H1 (cell line): ENCODE measurements around the gene DLG1. TPM values are rescaled to one million over a fixed set of nuclear protein-coding genes. Genes with fewer than 3 reads are reported as not detected.

Source experiments
- CTCF ChIA-PET: fragments of 300-600 bp; sonication (Branson Sonifier 250); formaldehyde crosslinking; loops from one replicate; lab custom pipeline; 2021; ENCODE audit not compliant: partially characterized antibody; lab: Charles Lee
- POLR2A ChIA-PET: fragments of 300-600 bp; sonication (Branson Sonifier 250); formaldehyde crosslinking; loops from one replicate; lab custom pipeline; 2021; ENCODE audit warnings: inconsistent platforms; ENCODE audit not compliant: partially characterized antibody; lab: Charles Lee
- DNase-seq, 2 experiments: peaks; one replicate each; pipeline versions ENCODE4 v3.0.0 to v3.0.0-alpha.2; 2010 to 2022; ENCODE audit warnings: low spot score in 2 of 2, low read depth in 1 of 2, mixed read lengths in 1 of 2
- FAIRE-seq: peaks from 2 replicates; lab custom pipeline; 2011; peaks lifted over from hg19 to GRCh38; lab: Jason Lieb, UNC
- H2AFZ ChIP-seq: 2 replicates; pipeline ENCODE4 v1.8.1; 2012; ENCODE audit warnings: low read length, inconsistent platforms
- H2AK5ac ChIP-seq: 2 replicates; pipeline ENCODE4 v1.6.1; 2013; ENCODE audit warnings: low read depth, low read length
- H2BK120ac ChIP-seq: replicated peaks from 2 replicates; pipeline ENCODE3; 2013; ENCODE audit warnings: low read depth, low read length, inconsistent platforms
- H2BK12ac ChIP-seq: 2 replicates; pipeline ENCODE4 v1.6.1; 2013; ENCODE audit warnings: low read depth, low read length
- H2BK15ac ChIP-seq: 2 replicates; pipeline ENCODE4 v1.6.1; 2013; ENCODE audit warnings: low read length
- H2BK20ac ChIP-seq: 2 replicates; pipeline ENCODE4 v1.6.1; 2013; ENCODE audit warnings: low read length
- H2BK5ac ChIP-seq: 2 replicates; pipeline ENCODE4 v1.6.1; 2013; ENCODE audit warnings: low read depth, low read length
- H3K14ac ChIP-seq: 2 replicates; pipeline ENCODE4 v1.6.1; 2013; ENCODE audit warnings: inconsistent platforms; ENCODE audit not compliant: insufficient read length
- H3K18ac ChIP-seq: 2 replicates; pipeline ENCODE4 v1.6.1; 2013; ENCODE audit warnings: low read length; ENCODE audit errors: extremely low read depth
- H3K23ac ChIP-seq: 2 replicates; pipeline ENCODE4 v1.6.1; 2013; ENCODE audit warnings: inconsistent platforms; ENCODE audit not compliant: insufficient read length
- H3K23me2 ChIP-seq: 2 replicates; pipeline ENCODE4 v1.6.1; 2013; ENCODE audit warnings: low read depth, low read length
- H3K27ac ChIP-seq: 2 replicates; pipeline ENCODE4 v1.6.1; 2011; ENCODE audit warnings: low read depth, low read length, inconsistent platforms
- H3K27me3 ChIP-seq, 4 experiments: replicated peaks in 1 of 4; 1 replicate in 1 of 4; 2 replicates in 3 of 4; pipeline versions ENCODE4 v1.6.1 to v1.8.1; 2011 to 2013; ENCODE audit warnings: low read length in 3 of 4, mild to moderate bottlenecking in 3 of 4, inconsistent platforms in 2 of 4, mixed read lengths in 2 of 4, moderate library complexity in 1 of 4; ENCODE audit not compliant: control insufficient read depth in 3 of 4, insufficient read depth in 3 of 4; ENCODE audit errors: extremely low read depth in 1 of 4
- H3K36me3 ChIP-seq, 4 experiments: 2 replicates each; pipeline versions ENCODE4 v1.6.1 to v1.8.1; 2011 to 2013; ENCODE audit warnings: mild to moderate bottlenecking in 4 of 4, low read length in 3 of 4, moderate library complexity in 2 of 4, control low read depth in 1 of 4, inconsistent platforms in 1 of 4; ENCODE audit not compliant: insufficient read depth in 4 of 4, control insufficient read depth in 2 of 4
- H3K4ac ChIP-seq: replicated peaks from 2 replicates; pipeline ENCODE3; 2013; ENCODE audit warnings: low read length, low read depth, mixed read lengths, inconsistent platforms; ENCODE audit not compliant: insufficient read length
- H3K4me1 ChIP-seq, 4 experiments: replicated peaks in 1 of 4; 1 replicate in 1 of 4; 2 replicates in 3 of 4; pipeline versions ENCODE4 v1.6.1 to v1.8.1; 2011 to 2013; ENCODE audit warnings: low read length in 3 of 4, inconsistent platforms in 2 of 4, mixed read lengths in 1 of 4; ENCODE audit not compliant: insufficient read depth in 4 of 4, control insufficient read depth in 3 of 4
- H3K4me2 ChIP-seq, 2 experiments: 2 replicates each; pipeline versions ENCODE4 v1.6.1 to v1.8.1; 2011 to 2013; ENCODE audit warnings: low read depth in 2 of 2, low read length in 2 of 2, control low read depth in 1 of 2, inconsistent platforms in 1 of 2, mild to moderate bottlenecking in 1 of 2; ENCODE audit not compliant: insufficient read depth in 1 of 2
- H3K4me3 ChIP-seq, 4 experiments: fragments of 200-600, 300-600 bp in 1 of 4; sonication (generic), shearing (Covaris generic), sonication (Bioruptor Twin) in 1 of 4; 2 replicates each; pipeline versions ENCODE4 v1.5.1 to v1.8.1; 2011 to 2016; ENCODE audit warnings: low read length in 4 of 4, low read depth in 3 of 4, control low read depth in 2 of 4, inconsistent platforms in 2 of 4, mild to moderate bottlenecking in 2 of 4, mixed read lengths in 1 of 4, moderate library complexity in 1 of 4; ENCODE audit not compliant: insufficient read depth in 2 of 4; ENCODE audit errors: extremely low read depth in 1 of 4
- H3K56ac ChIP-seq: replicated peaks from 2 replicates; pipeline ENCODE3; 2013; ENCODE audit warnings: low read depth, mild to moderate bottlenecking, mixed read lengths, low read length, inconsistent platforms; ENCODE audit not compliant: insufficient read length
- H3K79me1 ChIP-seq: 2 replicates; pipeline ENCODE4 v1.6.1; 2013; ENCODE audit warnings: low read depth, low read length, control low read depth
- H3K79me2 ChIP-seq, 2 experiments: 2 replicates each; pipeline versions ENCODE4 v1.6.1 to v1.8.1; 2012 to 2013; ENCODE audit warnings: low read length in 2 of 2, mild to moderate bottlenecking in 2 of 2, inconsistent platforms in 1 of 2; ENCODE audit not compliant: insufficient read depth in 2 of 2, control insufficient read depth in 1 of 2
- H3K9ac ChIP-seq, 4 experiments: replicated peaks in 1 of 4; 1 replicate in 1 of 4; 2 replicates in 3 of 4; pipeline versions ENCODE4 v1.6.1 to v1.8.1; 2011 to 2013; ENCODE audit warnings: low read depth in 3 of 4, low read length in 3 of 4, control low read depth in 2 of 4, mild to moderate bottlenecking in 2 of 4, moderate library complexity in 2 of 4, inconsistent platforms in 1 of 4; ENCODE audit errors: extremely low read depth in 1 of 4
- H3K9me3 ChIP-seq, 2 experiments: 2 replicates each; pipeline versions ENCODE4 v1.6.1 to v1.8.1; 2012 to 2013; ENCODE audit warnings: mild to moderate bottlenecking in 2 of 2, moderate library complexity in 2 of 2, control low read depth in 1 of 2, inconsistent platforms in 1 of 2, low read depth in 1 of 2, low read length in 1 of 2, mixed read lengths in 1 of 2; ENCODE audit not compliant: insufficient read depth in 2 of 2
- H4K20me1 ChIP-seq, 2 experiments: replicated peaks in 1 of 2; 2 replicates each; pipeline versions ENCODE3 to v1.8.1; 2011 to 2013; ENCODE audit warnings: inconsistent platforms in 2 of 2, low read length in 2 of 2, mild to moderate bottlenecking in 1 of 2; ENCODE audit not compliant: insufficient read depth in 2 of 2, control insufficient read depth in 1 of 2
- H4K5ac ChIP-seq: 2 replicates; pipeline ENCODE4 v1.6.1; 2013; ENCODE audit warnings: low read length, low read depth, mixed read lengths, inconsistent platforms; ENCODE audit not compliant: insufficient read length
- H4K8ac ChIP-seq: 2 replicates; pipeline ENCODE4 v1.8.0; 2013; ENCODE audit warnings: mild to moderate bottlenecking, moderate library complexity, low read length, inconsistent platforms; ENCODE audit not compliant: insufficient read depth; ENCODE audit errors: extremely low read depth
- H4K91ac ChIP-seq: replicated peaks from 2 replicates; pipeline ENCODE3; 2013; ENCODE audit warnings: low read length, mixed read lengths, inconsistent platforms; ENCODE audit not compliant: insufficient read length
- NRF1 ChIP-seq: IDR thresholded peaks from 2 replicates; pipeline ENCODE4 v1.6.1; 2011; ENCODE audit warnings: mild to moderate bottlenecking, low read depth, low read length, improper control_type of control experiment
- RXRA ChIP-seq: IDR thresholded peaks from 2 replicates; pipeline ENCODE4 v1.6.1; 2011; ENCODE audit warnings: low read depth, mild to moderate bottlenecking, low read length, moderate library complexity; ENCODE audit not compliant: insufficient read depth
- SP4 ChIP-seq: IDR thresholded peaks from 2 replicates; pipeline ENCODE4 v1.6.1; 2012; ENCODE audit warnings: low read length, inconsistent platforms
- TAF7 ChIP-seq: optimal IDR thresholded peaks from 2 replicates; pipeline ENCODE3; 2011; ENCODE audit warnings: low read depth, mild to moderate bottlenecking, inconsistent platforms, low read length, moderate library complexity, borderline replicate concordance
- WGBS, 2 experiments: shearing (Covaris generic) in 1 of 2; methylation state at CpG; one replicate each; pipeline versions ENCODE4 v1.1.6 to v1.1.7; 2013 to 2015; ENCODE audit warnings: low lambda C conversion rate in 2 of 2, mixed read lengths in 2 of 2, inconsistent platforms in 1 of 2, low coverage in 1 of 2, missing lambda C conversion rate in 1 of 2; ENCODE audit not compliant: insufficient replicate concordance in 2 of 2, insufficient coverage in 1 of 2, insufficient read length in 1 of 2; ENCODE audit errors: extremely low coverage in 1 of 2, missing lambda C conversion rate in 1 of 2; 5-methylcytosine and 5-hydroxymethylcytosine counted together
- polyA plus RNA-seq, 7 experiments: library from polyadenylated mRNA; depleted of rRNA in 3 of 7; stranded (reverse) in 5 of 7; unstranded in 2 of 7; fragments of >200 nt in 5 of 7; fragments of 200-250 nt in 2 of 7; gene quantifications; 1 replicate in 5 of 7; 2 replicates in 1 of 7; 4 replicates in 1 of 7; pipeline versions ENCODE4 v1.2.1 to v1.2.3, GENCODE V29; 2011 to 2013; ENCODE audit warnings: missing spikeins in 2 of 7, mixed read lengths in 2 of 7
- total RNA-seq: library from RNA; stranded (reverse); fragmentation: NEBNext Ultra II Directional; extraction: Animal tissue kit (Norgen Biotek cat#: 25700); gene quantifications from 2 replicates; pipeline ENCODE4 v1.2.1, GENCODE V29; 2021

Gene DLG1
- total and polyA plus RNA-seq, 2 of the 8 experiments (the other 6 are each of a cell fraction or from before 2014, with no cell fraction given) = 13.4 to 78.8 TPM

GRCh38 chr3:197137751-197138150 is 160.7 kb downstream of the DLG1 start:
- Histone ChIP-seq H4K8ac (no peak overlapping the region), H3K27me3 (no peaks in the 10 kb centered on the region), H4K5ac (no peak overlapping the region), H3K9me3 (no peaks in the 10 kb centered on the region), H3K23ac (no peak overlapping the region)
- no peak for TF ChIP-seq RXRA
- TF ChIP-seq TAF7 = no peak
- no peak for TF ChIP-seq SP4
- TF ChIP-seq NRF1 = no peak
- TF ChIP-seq, all 59 proteins: peak for 0
- FAIRE-seq (no peak), DNase-seq (no peak)
- Histone ChIP-seq H2AK5ac (no peak overlapping the region), H3K79me2 (no peaks in the 10 kb centered on the region), H3K27ac (no peak overlapping the region), H4K91ac (no peak overlapping the region), H3K9ac (no peak overlapping the region), H2BK12ac (no peak overlapping the region), H2BK120ac (no peak overlapping the region), H3K4me2 (no peak overlapping the region), H2BK5ac (no peak overlapping the region), H3K14ac (no peak overlapping the region), H3K4ac (no peak overlapping the region), H3K18ac (no peak overlapping the region), H3K79me1 (no peaks in the 10 kb centered on the region), H3K4me1 (no peaks in the 10 kb centered on the region; a peak in 2 of 7 replicates), H2AFZ (no peak overlapping the region), H3K56ac (no peak overlapping the region), H4K20me1 (no peaks in the 10 kb centered on the region), H2BK20ac (no peak overlapping the region), H3K23me2 (no peaks in the 10 kb centered on the region), H3K36me3 (peaks cover 0 to 42% (median 16%) of the 10 kb centered on the region in 4 experiments; a peak in 5 of 8 replicates), H3K4me3 (no peak overlapping the region), H2BK15ac (no peak overlapping the region)
- 96% methylated on average over 5 of the region's 5 CpGs; no CpG with 5 or more reads in 1 of the 2 experiments for WGBS, 2 experiments
- CTCF ChIA-PET = interaction anchor here (0.6 to 1.0 kb wide), 2 partner anchors 49 to 351 kb away, joined by 3 to 4 read pairs; no protein-coding TSS in a partner anchor
- POLR2A ChIA-PET = no interaction called here
